HCT116 (cell line): ENCODE data around the gene OR1J2. TPM values are rescaled to one million over a fixed set of nuclear protein-coding genes. Genes with fewer than 3 reads are reported as not detected.

ENCODE experiments used
- ATAC-seq: fragments of 200-7000 bp; cut with Tn5 transposase; 2 replicates; pipeline ENCODE4 v1.9.1; 2020; ENCODE audit warnings: mild to moderate bottlenecking, moderate library complexity
- BruUV-seq: library from RNA; stranded (reverse); fragments of 400-500 nt; replicated peaks from 2 replicates; lab custom pipeline; 2021; lab: Mats Ljungman, UMichigan
- CTCF ChIA-PET: fragments of 300-600 bp; sonication (Branson Sonifier 250); formaldehyde crosslinking; loops from one replicate; lab custom pipeline; 2021; ENCODE audit warnings: antibody characterized with exemption; lab: Charles Lee
- POLR2A ChIA-PET: fragments of 300-600, 350-600 bp; sonication (Branson Sonifier 250); formaldehyde crosslinking; loops from one replicate; lab custom pipeline; 2021; ENCODE audit warnings: antibody characterized with exemption; lab: Charles Lee
- RAD21 ChIA-PET, 2 experiments: fragments of 300-600 bp; sonication (Branson Sonifier 250); formaldehyde crosslinking; loops; one replicate each; lab custom pipeline; 2023; ENCODE audit warnings: low total read pairs in 2 of 2; ENCODE audit not compliant: uncharacterized antibody in 2 of 2, unreplicated experiment in 2 of 2, low non-redundant PET in 1 of 2; lab: Charles Lee
- DNase-seq: peaks from one replicate; pipeline ENCODE4 v3.0.0-alpha.2; 2010; ENCODE audit warnings: low read depth, low spot score
- H2AFZ ChIP-seq: fragments of 200-600 bp; shearing (Covaris generic), sonication (generic); 2 replicates; pipeline ENCODE4 v1.6.1; 2017; ENCODE audit warnings: low read depth, mixed run types, mixed read lengths, antibody characterized with exemption, low read length; ENCODE audit not compliant: poor library complexity, severe bottlenecking
- H3K27ac ChIP-seq: 2 replicates; pipeline ENCODE4 v1.5.1; 2012; ENCODE audit warnings: low read depth, low read length
- H3K27me3 ChIP-seq: fragments of 200-600 bp; sonication (generic); 2 replicates; pipeline ENCODE4 v1.6.1; 2016; ENCODE audit warnings: mixed run types, low read length, mixed read lengths; ENCODE audit not compliant: insufficient read depth
- H3K36me3 ChIP-seq, 2 experiments: fragments of 200-500 bp in 1 of 2; fragments of 200-600 bp in 1 of 2; sonication (Bioruptor generic) in 1 of 2; sonication (generic) in 1 of 2; 2 replicates each; pipeline versions ENCODE4 v1.5.1 to v1.6.1; 2014 to 2016; ENCODE audit warnings: low read length in 2 of 2, inconsistent platforms in 1 of 2, mixed read lengths in 1 of 2, mixed run types in 1 of 2; ENCODE audit not compliant: insufficient read depth in 2 of 2, control insufficient read depth in 1 of 2
- H3K4me1 ChIP-seq, 2 experiments: fragments of 200-600 bp in 1 of 2; sonication (generic) in 1 of 2; 2 replicates each; pipeline versions ENCODE4 v1.5.1 to v1.6.1; 2012 to 2017; ENCODE audit warnings: low read length in 2 of 2, inconsistent platforms in 1 of 2, mild to moderate bottlenecking in 1 of 2, mixed read lengths in 1 of 2, mixed run types in 1 of 2, moderate library complexity in 1 of 2; ENCODE audit not compliant: insufficient read depth in 2 of 2, control insufficient read depth in 1 of 2
- H3K4me2 ChIP-seq: fragments of 200-600 bp; sonication (generic); 2 replicates; pipeline ENCODE4 v1.6.1; 2017; ENCODE audit warnings: mixed run types, low read length, mixed read lengths
- H3K4me3 ChIP-seq, 2 experiments: fragments of 200-600 bp in 1 of 2; sonication (generic) in 1 of 2; replicated peaks in 1 of 2; 2 replicates each; pipeline ENCODE4 v1.5.1; 2011 to 2016; ENCODE audit warnings: low read length in 2 of 2, control low read depth in 1 of 2, low read depth in 1 of 2, mild to moderate bottlenecking in 1 of 2, mixed read lengths in 1 of 2, mixed run types in 1 of 2
- H3K79me2 ChIP-seq: fragments of 200-600 bp; sonication (generic); 2 replicates; pipeline ENCODE4 v1.6.1; 2017; ENCODE audit warnings: mild to moderate bottlenecking, mixed run types, low read length, moderate library complexity, mixed read lengths; ENCODE audit not compliant: insufficient read depth
- H3K9ac ChIP-seq: fragments of 200-600 bp; sonication (generic); 2 replicates; pipeline ENCODE4 v1.6.1; 2016; ENCODE audit warnings: low read length, mixed read lengths
- H3K9me2 ChIP-seq: fragments of 200-600 bp; sonication (generic), shearing (Covaris generic); 2 replicates; pipeline ENCODE4 v1.6.1; 2017; ENCODE audit warnings: mixed run types, mild to moderate bottlenecking, moderate library complexity; ENCODE audit not compliant: insufficient read depth
- H3K9me3 ChIP-seq, 2 experiments: fragments of 200-500 bp in 1 of 2; fragments of 200-600 bp in 1 of 2; sonication (Bioruptor generic) in 1 of 2; sonication (generic) in 1 of 2; 2 replicates each; pipeline ENCODE4 v1.6.1; 2014 to 2017; ENCODE audit warnings: low read length in 2 of 2, mixed read lengths in 2 of 2, inconsistent platforms in 1 of 2, low read depth in 1 of 2, mild to moderate bottlenecking in 1 of 2, mixed run types in 1 of 2, moderate library complexity in 1 of 2; ENCODE audit not compliant: control insufficient read depth in 1 of 2, insufficient read depth in 1 of 2
- H4K20me1 ChIP-seq: fragments of 200-600 bp; sonication (generic), shearing (Covaris generic); 2 replicates; pipeline ENCODE4 v1.6.1; 2017; ENCODE audit warnings: mixed run types, mild to moderate bottlenecking, moderate library complexity; ENCODE audit not compliant: insufficient read depth
- CBX3 ChIP-seq: IDR thresholded peaks from 2 replicates; pipeline ENCODE4 v1.6.1; 2012; ENCODE audit warnings: low read depth
- ELF1 ChIP-seq: IDR thresholded peaks from 2 replicates; pipeline ENCODE4 v1.6.1; 2012; ENCODE audit warnings: low read depth, borderline replicate concordance
- EZH2phosphoT487 ChIP-seq: fragments of 200-600 bp; IDR thresholded peaks from 2 replicates; pipeline ENCODE4 v1.6.1; 2018; ENCODE audit warnings: antibody characterized with exemption, borderline replicate concordance
- JUND ChIP-seq: IDR thresholded peaks from 2 replicates; pipeline ENCODE4 v1.6.1; 2012
- POLR2A ChIP-seq: IDR thresholded peaks from 2 replicates; pipeline ENCODE4 v1.7.0; 2011; ENCODE audit warnings: borderline replicate concordance; ENCODE audit not compliant: insufficient read depth, insufficient read length; ENCODE audit errors: extremely low read depth
- POLR2AphosphoS5 ChIP-seq: IDR thresholded peaks from 2 replicates; pipeline ENCODE4 v1.6.1; 2011; ENCODE audit warnings: mild to moderate bottlenecking, low read depth, low read length, moderate library complexity
- SP1 ChIP-seq: IDR thresholded peaks from 2 replicates; pipeline ENCODE4 v1.6.1; 2012; ENCODE audit warnings: low read depth
- SRF ChIP-seq: IDR thresholded peaks from 2 replicates; pipeline ENCODE4 v1.6.1; 2012; ENCODE audit warnings: low read depth
- TCF7L2 ChIP-seq: IDR thresholded peaks from 2 replicates; pipeline ENCODE4 v1.7.0; 2011; ENCODE audit warnings: borderline replicate concordance, inconsistent platforms; ENCODE audit not compliant: insufficient read depth, insufficient read length; ENCODE audit errors: extremely low read depth
- YY1 ChIP-seq: IDR thresholded peaks from 2 replicates; pipeline ENCODE4 v1.6.1; 2011; ENCODE audit warnings: low read length, low read depth, moderate library complexity, mild to moderate bottlenecking; ENCODE audit not compliant: insufficient replicate concordance; ENCODE audit errors: extremely low read depth
- ZFX ChIP-seq: fragments of 450-650 bp; IDR thresholded peaks from 2 replicates; pipeline ENCODE4 v1.6.1; 2017
- ZNF274 ChIP-seq: fragments of 200-500 bp; sonication (Bioruptor generic); IDR thresholded peaks from 2 replicates; pipeline ENCODE4 v1.6.1; 2014; ENCODE audit warnings: mild to moderate bottlenecking, low read depth, low read length, inconsistent platforms
- intact Hi-C: fragments of 100-400 bp; cut with micrococcal nuclease; formaldehyde crosslinking; loops from 2 replicates; pipeline ENCODE4 v1.10.0; 2022
- total RNA-seq: library from RNA; stranded (reverse); gene quantifications from one replicate; pipeline ENCODE4 v1.2.1, GENCODE V29; 2021; ENCODE audit not compliant: unreplicated experiment
- TF ChIP-seq, protein P1 (sequence below), 3 experiments: fragments of 200-600 bp in 1 of 3; sonication (generic) in 1 of 3; IDR thresholded peaks in 2 of 3; conservative IDR thresholded peaks in 1 of 3; 2 replicates each; pipeline ENCODE4 v1.5.1; 2012 to 2017; ENCODE audit warnings: low read depth in 2 of 3, low read length in 2 of 3, antibody characterized with exemption in 1 of 3, borderline replicate concordance in 1 of 3, control low read depth in 1 of 3, mild to moderate bottlenecking in 1 of 3, mixed read lengths in 1 of 3, mixed run types in 1 of 3, moderate library complexity in 1 of 3; ENCODE audit not compliant: insufficient read depth in 1 of 3
- TF ChIP-seq, protein P2 (sequence below): IDR thresholded peaks from 2 replicates; pipeline ENCODE4 v1.6.1; 2012; ENCODE audit warnings: low read depth

The OR1J2 gene
- total RNA-seq, 1 experiment from 2014 or later, result not detected

DNA sequence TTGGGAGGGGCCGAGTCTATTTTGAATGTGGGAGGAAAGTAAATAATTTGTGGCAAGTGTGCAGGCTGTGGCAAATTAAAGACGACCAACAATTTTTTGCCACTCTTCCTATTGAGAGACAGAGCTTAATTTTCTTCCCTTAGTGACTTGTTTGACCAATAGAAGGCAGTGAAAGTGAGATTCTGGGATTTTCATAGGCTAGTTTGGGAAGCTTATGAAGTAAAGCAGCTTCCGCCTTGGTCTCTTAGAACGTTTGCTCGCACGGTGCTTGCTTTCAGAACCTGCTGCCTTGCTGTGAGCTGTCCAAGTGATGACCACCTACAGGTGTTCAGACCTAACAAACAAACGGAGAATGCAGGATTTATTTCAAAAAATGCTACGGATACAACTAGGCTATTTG, 35.6 kb downstream of the OR1J2 start (continued):
- TF ChIP-seq, protein P1, sequence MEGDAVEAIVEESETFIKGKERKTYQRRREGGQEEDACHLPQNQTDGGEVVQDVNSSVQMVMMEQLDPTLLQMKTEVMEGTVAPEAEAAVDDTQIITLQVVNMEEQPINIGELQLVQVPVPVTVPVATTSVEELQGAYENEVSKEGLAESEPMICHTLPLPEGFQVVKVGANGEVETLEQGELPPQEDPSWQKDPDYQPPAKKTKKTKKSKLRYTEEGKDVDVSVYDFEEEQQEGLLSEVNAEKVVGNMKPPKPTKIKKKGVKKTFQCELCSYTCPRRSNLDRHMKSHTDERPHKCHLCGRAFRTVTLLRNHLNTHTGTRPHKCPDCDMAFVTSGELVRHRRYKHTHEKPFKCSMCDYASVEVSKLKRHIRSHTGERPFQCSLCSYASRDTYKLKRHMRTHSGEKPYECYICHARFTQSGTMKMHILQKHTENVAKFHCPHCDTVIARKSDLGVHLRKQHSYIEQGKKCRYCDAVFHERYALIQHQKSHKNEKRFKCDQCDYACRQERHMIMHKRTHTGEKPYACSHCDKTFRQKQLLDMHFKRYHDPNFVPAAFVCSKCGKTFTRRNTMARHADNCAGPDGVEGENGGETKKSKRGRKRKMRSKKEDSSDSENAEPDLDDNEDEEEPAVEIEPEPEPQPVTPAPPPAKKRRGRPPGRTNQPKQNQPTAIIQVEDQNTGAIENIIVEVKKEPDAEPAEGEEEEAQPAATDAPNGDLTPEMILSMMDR (IDR thresholded peaks at IDR 0.05 in 2 of 3, conservative IDR thresholded peaks at IDR 0.05 in 1 of 3; ENCODE audit: borderline replicate concordance in 1 of 3, insufficient read depth in 1 of 3, low read depth in 2 of 3, low read length in 2 of 3), result no peak
- TF ChIP-seq CBX3, result no peak
- TF ChIP-seq, protein P2, sequence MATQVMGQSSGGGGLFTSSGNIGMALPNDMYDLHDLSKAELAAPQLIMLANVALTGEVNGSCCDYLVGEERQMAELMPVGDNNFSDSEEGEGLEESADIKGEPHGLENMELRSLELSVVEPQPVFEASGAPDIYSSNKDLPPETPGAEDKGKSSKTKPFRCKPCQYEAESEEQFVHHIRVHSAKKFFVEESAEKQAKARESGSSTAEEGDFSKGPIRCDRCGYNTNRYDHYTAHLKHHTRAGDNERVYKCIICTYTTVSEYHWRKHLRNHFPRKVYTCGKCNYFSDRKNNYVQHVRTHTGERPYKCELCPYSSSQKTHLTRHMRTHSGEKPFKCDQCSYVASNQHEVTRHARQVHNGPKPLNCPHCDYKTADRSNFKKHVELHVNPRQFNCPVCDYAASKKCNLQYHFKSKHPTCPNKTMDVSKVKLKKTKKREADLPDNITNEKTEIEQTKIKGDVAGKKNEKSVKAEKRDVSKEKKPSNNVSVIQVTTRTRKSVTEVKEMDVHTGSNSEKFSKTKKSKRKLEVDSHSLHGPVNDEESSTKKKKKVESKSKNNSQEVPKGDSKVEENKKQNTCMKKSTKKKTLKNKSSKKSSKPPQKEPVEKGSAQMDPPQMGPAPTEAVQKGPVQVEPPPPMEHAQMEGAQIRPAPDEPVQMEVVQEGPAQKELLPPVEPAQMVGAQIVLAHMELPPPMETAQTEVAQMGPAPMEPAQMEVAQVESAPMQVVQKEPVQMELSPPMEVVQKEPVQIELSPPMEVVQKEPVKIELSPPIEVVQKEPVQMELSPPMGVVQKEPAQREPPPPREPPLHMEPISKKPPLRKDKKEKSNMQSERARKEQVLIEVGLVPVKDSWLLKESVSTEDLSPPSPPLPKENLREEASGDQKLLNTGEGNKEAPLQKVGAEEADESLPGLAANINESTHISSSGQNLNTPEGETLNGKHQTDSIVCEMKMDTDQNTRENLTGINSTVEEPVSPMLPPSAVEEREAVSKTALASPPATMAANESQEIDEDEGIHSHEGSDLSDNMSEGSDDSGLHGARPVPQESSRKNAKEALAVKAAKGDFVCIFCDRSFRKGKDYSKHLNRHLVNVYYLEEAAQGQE, result no peak

DNA sequence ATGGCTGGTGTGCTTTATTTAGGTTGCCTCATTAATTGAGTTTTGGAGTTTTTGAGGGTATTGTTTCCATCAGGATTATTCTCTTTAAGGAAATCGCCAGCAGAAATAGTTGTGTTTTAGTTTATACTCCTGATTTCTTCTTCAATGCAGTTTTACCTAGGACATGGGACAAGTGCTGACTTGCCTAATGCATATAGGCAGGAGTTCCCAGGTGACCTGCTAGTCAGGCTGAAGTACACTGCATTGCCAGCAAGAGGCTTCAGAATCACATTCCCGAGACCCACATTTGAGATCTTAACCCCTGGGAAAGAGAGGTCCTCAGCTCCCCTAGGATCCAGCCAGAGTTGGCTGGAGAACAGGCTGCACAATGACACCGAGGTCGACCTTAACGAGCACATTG, 40.8 kb downstream of the OR1J2 start:
- Histone ChIP-seq H3K4me2 (no peak overlapping the region), H3K4me3 (no peak overlapping the region), H3K9me2 (no peaks in the 10 kb centered on the region), H3K9ac (no peak overlapping the region), H3K4me1 (no peaks in the 10 kb centered on the region), H3K79me2 (no peaks in the 10 kb centered on the region), H3K27me3 (peaks cover 37% of the 10 kb centered on the region), H3K9me3 (no peaks in the 10 kb centered on the region), H3K27ac (no peak overlapping the region), H3K36me3 (no peaks in the 10 kb centered on the region), H2AFZ (no peak overlapping the region), H4K20me1 (no peaks in the 10 kb centered on the region)
- BruUV-seq, result no TSS peak
- intact Hi-C loops, result no loop called here
- ATAC-seq, result no peak
- ChIA-PET CTCF (interaction anchor here (1.6 kb wide), 1 partner anchor 53 kb away, joined by 6 read pairs; no protein-coding TSS in a partner anchor), RAD21 (no interaction called here), POLR2A (no interaction called here)
- DNase-seq, result no peak
- TF ChIP-seq SRF (no peak), TCF7L2 (no peak), ZFX (no peak), EZH2phosphoT487 (no peak), POLR2AphosphoS5 (no peak), JUND (no peak), ELF1 (no peak), YY1 (no peak), SP1 (no peak), ZNF274 (no peak), POLR2A (no peak)
- TF ChIP-seq, protein P1 (IDR thresholded peaks at IDR 0.05 in 2 of 3, conservative IDR thresholded peaks at IDR 0.05 in 1 of 3; ENCODE audit: borderline replicate concordance in 1 of 3, insufficient read depth in 1 of 3, low read depth in 2 of 3, low read length in 2 of 3), result no peak
